ENCODE measurements around the gene TPPP3.
A peak's percentile ranks its signal among the peaks of the same experiment; 100 is the strongest.

The TPPP3 gene

GRCh38 chr16:67397036-67397801, 3.9 kb upstream of the TPPP3 start:
- Histone ChIP-seq H2BK120ac (ENCODE audit: low read depth, low read length) (no peak overlapping the region), H3K27ac (ENCODE audit: low read length, poor library complexity, severe bottlenecking) (no peak overlapping the region), H3K4me1 (ENCODE audit: control insufficient read depth, insufficient read depth, low read depth, low read length) (peaks cover 48% of the 10 kb centered on the region), H2BK12ac (ENCODE audit: low read length in 2 of 2) (peak overlapping the region; percentile 38 to 81), H2AFZ (ENCODE audit: low read depth, low read length) (no peak overlapping the region), H3K18ac (ENCODE audit: low read depth in 1 of 2, low read length in 2 of 2) (no peak overlapping the region), H4K91ac (ENCODE audit: low read length) (peak overlapping the region; percentile 45), H3K23ac (ENCODE audit: low read length in 2 of 2) (peak overlapping the region in 1 of 2 experiments; percentile 57), H2AK5ac (ENCODE audit: low read length, severe bottlenecking) (no peak overlapping the region), H3K14ac (ENCODE audit: low read length in 2 of 2) (peak overlapping the region in 1 of 2 experiments; percentile 4), H2BK5ac (ENCODE audit: low read depth, low read length, poor library complexity, severe bottlenecking) (no peak overlapping the region), H3K4me2 (ENCODE audit: low read length, poor library complexity, severe bottlenecking) (no peak overlapping the region), H2BK15ac (ENCODE audit: low read depth, poor library complexity, severe bottlenecking) (peak overlapping the region; percentile 12), H3K4me3 (ENCODE audit: insufficient read depth in 1 of 2, low read depth in 1 of 2, low read length in 2 of 2) (no peak overlapping the region), H3K9me3 (ENCODE audit: control insufficient read depth, low read length) (no peaks in the 10 kb centered on the region), H3K27me3 (ENCODE audit: control insufficient read depth in 1 of 2, insufficient read depth in 1 of 2, low read length in 2 of 2) (peaks cover 4 to 85% of the 10 kb centered on the region in 2 experiments), H3K9ac (ENCODE audit: low read length) (peak overlapping the region; percentile 59), H3K79me1 (replicated peaks; ENCODE audit: low read length, poor library complexity, severe bottlenecking) (no peaks in the 10 kb centered on the region), H4K8ac (ENCODE audit: low read length) (peak overlapping the region; percentile 45), H3K36me3 (ENCODE audit: control insufficient read depth in 1 of 2, insufficient read depth in 2 of 2, low read depth in 1 of 2, low read length in 2 of 2) (no peaks in the 10 kb centered on the region), H3K4ac (ENCODE audit: low read depth in 1 of 2, low read length in 2 of 2) (peak overlapping the region in 1 of 2 experiments; percentile 53)
- DNase-seq, result peak; percentile 35
- WGBS, result 86% methylated on average over 14 of the region's 15 CpGs

- Histone ChIP-seq H2AK5ac (ENCODE audit: low read length, severe bottlenecking) (no peak overlapping the region), H3K23ac (ENCODE audit: low read length in 2 of 2) (no peak overlapping the region), H4K91ac (ENCODE audit: low read length) (no peak overlapping the region), H3K27ac (ENCODE audit: low read length, poor library complexity, severe bottlenecking) (no peak overlapping the region), H3K4me3 (ENCODE audit: insufficient read depth in 1 of 2, low read depth in 1 of 2, low read length in 2 of 2) (no peak overlapping the region), H3K9ac (ENCODE audit: low read length) (peak overlapping the region; percentile 60), H4K8ac (ENCODE audit: low read length) (peak overlapping the region; percentile 73), H2AFZ (ENCODE audit: low read depth, low read length) (no peak overlapping the region), H3K4ac (ENCODE audit: low read depth in 1 of 2, low read length in 2 of 2) (peak overlapping the region in 1 of 2 experiments; percentile 40), H3K4me1 (ENCODE audit: control insufficient read depth, insufficient read depth, low read depth, low read length) (peaks cover 52% of the 10 kb centered on the region), H3K36me3 (ENCODE audit: control insufficient read depth in 1 of 2, insufficient read depth in 2 of 2, low read depth in 1 of 2, low read length in 2 of 2) (no peaks in the 10 kb centered on the region), H3K9me3 (ENCODE audit: control insufficient read depth, low read length) (no peaks in the 10 kb centered on the region), H3K4me2 (ENCODE audit: low read length, poor library complexity, severe bottlenecking) (peak overlapping the region; percentile 4), H2BK12ac (ENCODE audit: low read length in 2 of 2) (peak overlapping the region; percentile 38 to 81), H2BK5ac (ENCODE audit: low read depth, low read length, poor library complexity, severe bottlenecking) (no peak overlapping the region), H2BK120ac (ENCODE audit: low read depth, low read length) (no peak overlapping the region), H2BK15ac (ENCODE audit: low read depth, poor library complexity, severe bottlenecking) (no peak overlapping the region), H3K14ac (ENCODE audit: low read length in 2 of 2) (no peak overlapping the region), H3K18ac (ENCODE audit: low read depth in 1 of 2, low read length in 2 of 2) (peak overlapping the region; percentile 26 to 79), H3K79me1 (replicated peaks; ENCODE audit: low read length, poor library complexity, severe bottlenecking) (no peaks in the 10 kb centered on the region), H3K27me3 (ENCODE audit: control insufficient read depth in 1 of 2, insufficient read depth in 1 of 2, low read length in 2 of 2) (peaks cover 10 to 85% of the 10 kb centered on the region in 2 experiments)
- DNase-seq, result peak; percentile 96
- 17% methylated on average over 27 of the region's 31 CpGs for WGBS
Measured at GRCh38 chr16:67396159-67397035, 3.1 kb upstream of the TPPP3 start.

GRCh38 chr16:67395458-67396158, 2.3 kb upstream of the TPPP3 start:
- no peak overlapping the region for H3K14ac ChIP-seq (ENCODE audit: low read length in 2 of 2)
- no peaks in the 10 kb centered on the region for H3K36me3 ChIP-seq (ENCODE audit: control insufficient read depth in 1 of 2, insufficient read depth in 2 of 2, low read depth in 1 of 2, low read length in 2 of 2)
- H3K18ac ChIP-seq (ENCODE audit: low read depth in 1 of 2, low read length in 2 of 2), result peak overlapping the region in 1 of 2 experiments; percentile 1
- peak; percentile 67 for DNase-seq
- no peaks in the 10 kb centered on the region for H3K9me3 ChIP-seq (ENCODE audit: control insufficient read depth, low read length)
- no peak overlapping the region for H2AFZ ChIP-seq (ENCODE audit: low read depth, low read length)
- no peak overlapping the region for H2BK5ac ChIP-seq (ENCODE audit: low read depth, low read length, poor library complexity, severe bottlenecking)
- no peak overlapping the region for H3K4me2 ChIP-seq (ENCODE audit: low read length, poor library complexity, severe bottlenecking)
- H3K27ac ChIP-seq (ENCODE audit: low read length, poor library complexity, severe bottlenecking), result no peak overlapping the region
- H2BK15ac ChIP-seq (ENCODE audit: low read depth, poor library complexity, severe bottlenecking), result no peak overlapping the region
- H2BK12ac ChIP-seq (ENCODE audit: low read length in 2 of 2), result peak overlapping the region in 1 of 2 experiments; percentile 59
- no peak overlapping the region for H3K23ac ChIP-seq (ENCODE audit: low read length in 2 of 2)
- no peak overlapping the region for H2BK120ac ChIP-seq (ENCODE audit: low read depth, low read length)
- peaks cover 11 to 81% of the 10 kb centered on the region in 2 experiments for H3K27me3 ChIP-seq (ENCODE audit: control insufficient read depth in 1 of 2, insufficient read depth in 1 of 2, low read length in 2 of 2)
- H3K4ac ChIP-seq (ENCODE audit: low read depth in 1 of 2, low read length in 2 of 2), result no peak overlapping the region
- no peaks in the 10 kb centered on the region for H3K79me1 ChIP-seq (replicated peaks; ENCODE audit: low read length, poor library complexity, severe bottlenecking)
- no peak overlapping the region for H3K4me3 ChIP-seq (ENCODE audit: insufficient read depth in 1 of 2, low read depth in 1 of 2, low read length in 2 of 2)
- no peak overlapping the region for H2AK5ac ChIP-seq (ENCODE audit: low read length, severe bottlenecking)
- peak overlapping the region; percentile 60 for H3K9ac ChIP-seq (ENCODE audit: low read length)
- WGBS, result 87% methylated on average over 13 of the region's 13 CpGs
- peak overlapping the region; percentile 12 for H4K8ac ChIP-seq (ENCODE audit: low read length)
- peaks cover 52% of the 10 kb centered on the region for H3K4me1 ChIP-seq (ENCODE audit: control insufficient read depth, insufficient read depth, low read depth, low read length)
- no peak overlapping the region for H4K91ac ChIP-seq (ENCODE audit: low read length)
